OCI-LY3 (cell line): Measurements from ENCODE around the gene WDFY4.

Source experiments
- H2AFZ ChIP-seq: fragments of 200-600, 300-600 bp; shearing (Covaris generic); 2 replicates; pipeline ENCODE4 v1.6.0; 2014; ENCODE audit warnings: antibody characterized with exemption, low read depth, low read length
- H3K27ac ChIP-seq: fragments of 200-600, 300-600 bp; sonication (generic); 2 replicates; pipeline ENCODE4 v1.5.1; 2014; ENCODE audit warnings: mild to moderate bottlenecking, low read length, moderate library complexity, mixed read lengths
- H3K27me3 ChIP-seq: fragments of 200-600, 300-600 bp; sonication (generic); 2 replicates; pipeline ENCODE4 v1.6.1; 2014; ENCODE audit warnings: low read depth, low read length, mixed read lengths
- H3K36me3 ChIP-seq: fragments of 200-600, 300-600 bp; sonication (generic); replicated peaks from 2 replicates; pipeline ENCODE3; 2014; ENCODE audit warnings: low read depth, low read length, mixed read lengths
- H3K4me1 ChIP-seq: fragments of 300-600, 200-600 bp; sonication (generic); 2 replicates; pipeline ENCODE4 v1.6.1; 2014; ENCODE audit warnings: low read length, mixed read lengths
- H3K4me2 ChIP-seq: fragments of 200-600, 300-600 bp; sonication (generic); 2 replicates; pipeline ENCODE4 v1.6.1; 2014; ENCODE audit warnings: low read length, mixed read lengths
- H3K4me3 ChIP-seq: fragments of 300-600, 200-600 bp; sonication (generic); 2 replicates; pipeline ENCODE4 v1.5.1; 2014; ENCODE audit warnings: antibody characterized with exemption, mild to moderate bottlenecking, low read length, moderate library complexity
- H3K79me2 ChIP-seq: fragments of 300-600, 200-600 bp; shearing (Covaris generic); 2 replicates; pipeline ENCODE4 v1.6.1; 2014; ENCODE audit warnings: mild to moderate bottlenecking, low read length, mixed read lengths
- H3K9ac ChIP-seq: fragments of 300-600, 200-600 bp; shearing (Covaris generic); 2 replicates; pipeline ENCODE4 v1.6.0; 2014; ENCODE audit warnings: mild to moderate bottlenecking, low read length, moderate library complexity
- H3K9me3 ChIP-seq: fragments of 200-600, 300-600 bp; shearing (Covaris generic); 2 replicates; pipeline ENCODE4 v1.6.1; 2014; ENCODE audit warnings: low read length, mixed read lengths; ENCODE audit not compliant: insufficient read depth
- H4K20me1 ChIP-seq: fragments of 200-600, 300-600 bp; sonication (generic); 2 replicates; pipeline ENCODE4 v1.6.1; 2016; ENCODE audit warnings: low read length, mixed read lengths; ENCODE audit not compliant: insufficient read depth
- CTCF ChIP-seq: fragments of 200-600, 300-600 bp; sonication (generic); IDR thresholded peaks from 2 replicates; pipeline ENCODE4 v1.5.1; 2014; ENCODE audit warnings: antibody characterized with exemption, low read length, low read depth
- EZH2phosphoT487 ChIP-seq: fragments of 200-600 bp; shearing (Covaris generic); IDR thresholded peaks from 2 replicates; pipeline ENCODE4 v1.6.1; 2018; ENCODE audit warnings: antibody characterized with exemption, mixed run types, low read depth

The WDFY4 gene

GRCh38 chr10:48833674-48834073 lies 149.0 kb downstream of the WDFY4 start:
- H4K20me1 ChIP-seq = no peaks in the 10 kb centered on the region
- no peaks in the 10 kb centered on the region for H3K4me1 ChIP-seq
- no peak overlapping the region for H3K9ac ChIP-seq
- TF ChIP-seq EZH2phosphoT487 (no peak), CTCF (no peak)
- no peaks in the 10 kb centered on the region for H3K9me3 ChIP-seq
- no peak overlapping the region for H3K4me2 ChIP-seq
- H3K27ac ChIP-seq = no peak overlapping the region
- no peak overlapping the region for H3K4me3 ChIP-seq
- no peak overlapping the region for H2AFZ ChIP-seq
- no peaks in the 10 kb centered on the region for H3K79me2 ChIP-seq
- peaks cover 71% of the 10 kb centered on the region for H3K36me3 ChIP-seq
- H3K27me3 ChIP-seq = no peaks in the 10 kb centered on the region

- Histone ChIP-seq H3K36me3 (peaks cover 73% of the 10 kb centered on the region), H3K27ac (no peak overlapping the region), H3K4me1 (no peaks in the 10 kb centered on the region), H3K9me3 (no peaks in the 10 kb centered on the region), H3K79me2 (no peaks in the 10 kb centered on the region), H3K27me3 (no peaks in the 10 kb centered on the region), H3K4me2 (no peak overlapping the region), H2AFZ (no peak overlapping the region), H3K4me3 (no peak overlapping the region), H4K20me1 (no peaks in the 10 kb centered on the region), H3K9ac (no peak overlapping the region)
- no peak for TF ChIP-seq EZH2phosphoT487
Measured at GRCh38 chr10:48834189-48834965, 149.7 kb downstream of the WDFY4 start.

- Histone ChIP-seq H3K9ac (no peak overlapping the region), H3K27ac (no peak overlapping the region), H3K36me3 (peaks cover 65% of the 10 kb centered on the region), H4K20me1 (no peaks in the 10 kb centered on the region), H3K4me3 (no peak overlapping the region), H3K27me3 (no peaks in the 10 kb centered on the region), H3K79me2 (no peaks in the 10 kb centered on the region), H3K9me3 (no peaks in the 10 kb centered on the region), H2AFZ (no peak overlapping the region), H3K4me2 (no peak overlapping the region), H3K4me1 (peaks cover 3% of the 10 kb centered on the region; the same call in 1 of the 2 replicates)
- TF ChIP-seq CTCF (no peak), EZH2phosphoT487 (no peak)
Measured at GRCh38 chr10:48835781-48836180, 151.1 kb downstream of the WDFY4 start.

- Histone ChIP-seq H3K27ac (no peak overlapping the region), H3K36me3 (peaks cover 66% of the 10 kb centered on the region), H3K4me1 (peaks cover 3% of the 10 kb centered on the region; the same call in 1 of the 2 replicates), H2AFZ (no peak overlapping the region), H3K79me2 (no peaks in the 10 kb centered on the region), H3K4me3 (no peak overlapping the region), H3K9ac (no peak overlapping the region), H4K20me1 (no peaks in the 10 kb centered on the region), H3K9me3 (no peaks in the 10 kb centered on the region), H3K27me3 (no peaks in the 10 kb centered on the region), H3K4me2 (no peak overlapping the region)
- TF ChIP-seq CTCF = no peak
- TF ChIP-seq EZH2phosphoT487 = no peak
Measured at GRCh38 chr10:48836605-48837004, 151.9 kb downstream of the WDFY4 start.
